ENCODE results near the gene VPS39. TPM values are rescaled to one million over a fixed set of nuclear protein-coding genes. Genes with fewer than 3 reads are reported as not detected.

Gene VPS39
- polyA plus RNA-seq, 2 of the 4 experiments (the other 2 are of a cell fraction), result 18.3 to 33.3 TPM

GRCh38 chr15:42151736-42152135 lies 56.4 kb downstream of the VPS39 start (continued):
- no peak for TF ChIP-seq REST (IDR thresholded peaks at IDR 0.05)

- no peaks in the 10 kb centered on the region for H3K4me1 ChIP-seq
- H3K9me3 ChIP-seq, result no peaks in the 10 kb centered on the region
- no peak for TF ChIP-seq PBX3 (IDR thresholded peaks at IDR 0.05)
- TF ChIP-seq ZNF302 (CRISPR knock-in tag; IDR thresholded peaks at IDR 0.05), result no peak
- TF ChIP-seq CBX2 (IDR thresholded peaks at IDR 0.05; ENCODE audit: borderline replicate concordance, low read depth), result no peak
- TF ChIP-seq FOXS1 (CRISPR knock-in tag; IDR thresholded peaks at IDR 0.05), result no peak
- no peak for TF ChIP-seq CHD4 (IDR thresholded peaks at IDR 0.05; ENCODE audit: borderline replicate concordance)
- no peak for TF ChIP-seq FOSB (CRISPR knock-in tag; IDR thresholded peaks at IDR 0.05)
- TF ChIP-seq KDM5A (IDR thresholded peaks at IDR 0.05), result no peak
- TF ChIP-seq MYC (IDR thresholded peaks at IDR 0.05; ENCODE audit: borderline replicate concordance, low read length), result no peak
- no peak for TF ChIP-seq JUNB (IDR thresholded peaks at IDR 0.05)
- TF ChIP-seq MAZ (IDR thresholded peaks at IDR 0.05; ENCODE audit: borderline replicate concordance, low read depth, low read length), result no peak
- TF ChIP-seq TFCP2L1 (CRISPR knock-in tag; IDR thresholded peaks at IDR 0.05), result no peak
- no peak for TF ChIP-seq CTCF (IDR thresholded peaks at IDR 0.05)
- ChIA-PET CTCF (no interaction called here), POLR2A (no interaction called here)
- no peak overlapping the region for H3K27ac ChIP-seq
- DNase-seq (ENCODE audit: low read depth in 1 of 2, low spot score in 1 of 2), result no peak
- no peak for FAIRE-seq
- no peak overlapping the region for H3K4me2 ChIP-seq
- H3K4me3 ChIP-seq, result no peak overlapping the region
- 75% methylated on average over 10 of the region's 10 CpGs for WGBS (ENCODE audit: missing lambda C conversion rate)
- ATAC-seq, result no peak
These were observed 57.0 kb downstream of the VPS39 start for GRCh38 chr15:42151141-42151561.

GRCh38 chr15:42150219-42150970 lies 57.7 kb downstream of the VPS39 start:
- no peak overlapping the region for H3K4me2 ChIP-seq
- DNase-seq (ENCODE audit: low read depth in 1 of 2, low spot score in 1 of 2), result no peak
- WGBS (ENCODE audit: missing lambda C conversion rate), result 67% methylated on average over 9 of the region's 17 CpGs
- no peak overlapping the region for H3K4me3 ChIP-seq
- H3K9me3 ChIP-seq, result no peaks in the 10 kb centered on the region
- H3K4me1 ChIP-seq, result no peaks in the 10 kb centered on the region
- POLR2A ChIA-PET, result no interaction called here
- CTCF ChIA-PET, result interaction anchor here (2.1 kb wide), 1 partner anchor 12 kb away, joined by 11 read pairs; no protein-coding TSS in a partner anchor
- FAIRE-seq, result no peak
- TF ChIP-seq MAFK (IDR thresholded peaks at IDR 0.05; ENCODE audit: partially characterized antibody), result no peak
- TF ChIP-seq USF2 (IDR thresholded peaks at IDR 0.05), result no peak
- TF ChIP-seq FOSL2 (IDR thresholded peaks at IDR 0.05), result no peak
- no peak for TF ChIP-seq FOSL2 (CRISPR knock-in tag; IDR thresholded peaks at IDR 0.05)
- TF ChIP-seq RNF2 (IDR thresholded peaks at IDR 0.05; ENCODE audit: borderline replicate concordance, low read depth), result no peak
- H3K27ac ChIP-seq, result no peak overlapping the region
- ATAC-seq, result no peak
